ENCODE results near the gene PPP1R8.
"Not testable (repeated sequence)": the region's sequence is repeated elsewhere in the genome, so short reads cannot be mapped to it uniquely, and the experiment has no call there.

Gene PPP1R8

DNA sequence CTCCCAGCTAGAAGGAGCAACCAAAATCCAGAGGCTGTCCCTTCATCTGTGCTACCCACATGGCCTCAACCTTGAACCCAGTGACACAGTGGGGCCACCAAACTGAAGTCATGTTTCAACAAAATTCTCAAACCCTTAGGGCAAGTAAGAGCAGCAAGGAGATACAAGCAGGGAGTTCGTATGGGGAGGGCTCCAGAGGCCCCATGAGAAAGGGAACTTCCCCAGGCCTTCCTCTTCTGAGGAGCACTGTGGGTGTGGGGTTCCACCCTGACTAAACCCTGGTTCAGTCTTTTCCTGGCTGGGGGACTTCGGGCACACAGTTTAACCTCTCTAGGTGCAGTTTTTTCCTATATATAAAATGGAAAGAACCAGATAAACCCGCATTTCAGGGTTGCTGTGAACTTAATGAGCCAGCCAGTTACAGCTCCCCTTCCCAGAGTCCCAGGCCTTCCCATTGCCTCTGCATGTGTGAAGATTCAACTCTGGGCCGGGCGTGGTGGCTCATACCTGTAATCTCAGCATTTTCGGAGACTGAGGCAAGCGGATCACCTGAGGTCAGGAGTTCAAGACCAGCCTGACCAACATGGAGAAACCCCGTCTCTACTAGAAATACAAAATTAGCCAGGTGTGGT lies 33.8 kb downstream of the PPP1R8 start:
- H3K9ac ChIP-seq (ENCODE audit: insufficient read length, low read depth) = no peak overlapping the region
- H3K27me3 ChIP-seq (ENCODE audit: insufficient read depth, insufficient read length) = no peaks in the 10 kb centered on the region
- peaks cover 18% of the 10 kb centered on the region for H3K4me1 ChIP-seq (ENCODE audit: insufficient read depth, insufficient read length)
- H3K4me3 ChIP-seq (ENCODE audit: insufficient read length, low read depth) = no peak overlapping the region
- DNase-seq (ENCODE audit: low read depth, low spot score) = no peak
- no peaks in the 10 kb centered on the region for H3K9me3 ChIP-seq (ENCODE audit: insufficient read depth, low read length)
- no peak for TF ChIP-seq YY1 (IDR thresholded peaks at IDR 0.05; ENCODE audit: insufficient read depth, insufficient read length)
- no peak for TF ChIP-seq SUZ12 (IDR thresholded peaks at IDR 0.05; ENCODE audit: extremely low read depth, insufficient read depth, insufficient read length)
- no peaks in the 10 kb centered on the region for H3K36me3 ChIP-seq (ENCODE audit: insufficient read depth, insufficient read length, low read length)

DNA sequence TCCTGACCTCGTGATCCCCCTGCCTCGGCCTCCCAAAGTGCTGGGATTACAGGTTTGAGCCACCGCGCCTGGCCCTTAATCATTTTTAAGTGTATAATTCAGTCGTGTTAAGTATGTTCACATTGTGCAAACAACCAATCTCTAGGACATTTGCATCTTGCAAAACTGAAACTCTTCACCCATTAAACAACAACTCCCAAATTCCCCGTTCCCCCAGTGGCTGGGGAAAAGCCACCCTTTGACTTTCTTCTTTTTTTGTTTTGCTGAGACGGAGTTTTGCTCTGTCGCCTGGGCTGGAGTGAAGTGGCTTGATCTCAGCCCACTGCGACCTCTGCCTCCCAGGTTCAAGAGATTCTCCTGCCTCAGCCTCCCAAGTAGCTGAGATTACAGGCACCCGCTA lies 35.2 kb downstream of the PPP1R8 start:
- Histone ChIP-seq H3K4me3 (ENCODE audit: insufficient read length, low read depth) (no peak overlapping the region), H3K9ac (ENCODE audit: insufficient read length, low read depth) (no peak overlapping the region), H3K9me3 (ENCODE audit: insufficient read depth, low read length) (no peaks in the 10 kb centered on the region), H3K36me3 (ENCODE audit: insufficient read depth, insufficient read length, low read length) (no peaks in the 10 kb centered on the region), H3K4me1 (ENCODE audit: insufficient read depth, insufficient read length) (peaks cover 18% of the 10 kb centered on the region), H3K27me3 (ENCODE audit: insufficient read depth, insufficient read length) (no peaks in the 10 kb centered on the region)
- TF ChIP-seq YY1 (IDR thresholded peaks at IDR 0.05; ENCODE audit: insufficient read depth, insufficient read length) (no peak), SUZ12 (IDR thresholded peaks at IDR 0.05; ENCODE audit: extremely low read depth, insufficient read depth, insufficient read length) (no peak), ZNF274 (IDR thresholded peaks at IDR 0.05; ENCODE audit: low read depth, low read length) (no peak)
- no peak for DNase-seq (ENCODE audit: low read depth, low spot score)

DNA sequence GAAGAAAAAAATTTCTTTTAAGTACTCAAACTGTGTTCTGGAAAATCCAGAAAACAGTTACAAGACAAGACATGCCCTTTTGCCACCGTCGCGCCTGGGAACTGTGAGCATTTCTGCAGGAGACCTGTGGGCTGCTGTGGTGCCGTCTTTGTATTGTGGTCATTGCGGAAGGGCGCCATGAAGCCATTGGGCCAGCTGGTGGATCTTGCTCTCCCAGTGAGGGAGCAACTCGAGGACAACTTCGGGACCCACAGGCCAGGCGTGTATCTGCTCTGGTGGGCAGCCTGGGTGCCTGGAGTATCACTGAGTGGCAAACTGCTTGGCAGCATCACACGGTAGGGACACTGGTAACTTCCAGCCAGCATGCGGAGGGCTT lies 38.0 kb downstream of the PPP1R8 start:
- H3K36me3 ChIP-seq (ENCODE audit: insufficient read depth, insufficient read length, low read length) = no peaks in the 10 kb centered on the region
- no peak for DNase-seq (ENCODE audit: low read depth, low spot score)
- H3K4me3 ChIP-seq (ENCODE audit: insufficient read length, low read depth) = no peak overlapping the region
- peaks cover 16% of the 10 kb centered on the region for H3K4me1 ChIP-seq (ENCODE audit: insufficient read depth, insufficient read length)
- H3K9me3 ChIP-seq (ENCODE audit: insufficient read depth, low read length) = no peaks in the 10 kb centered on the region
- TF ChIP-seq YY1 (IDR thresholded peaks at IDR 0.05; ENCODE audit: insufficient read depth, insufficient read length) (no peak), ZNF274 (IDR thresholded peaks at IDR 0.05; ENCODE audit: low read depth, low read length) (no peak), SUZ12 (IDR thresholded peaks at IDR 0.05; ENCODE audit: extremely low read depth, insufficient read depth, insufficient read length) (no peak)
- H3K27me3 ChIP-seq (ENCODE audit: insufficient read depth, insufficient read length) = peaks cover 9% of the 10 kb centered on the region
- H3K9ac ChIP-seq (ENCODE audit: insufficient read length, low read depth) = no peak overlapping the region

DNA sequence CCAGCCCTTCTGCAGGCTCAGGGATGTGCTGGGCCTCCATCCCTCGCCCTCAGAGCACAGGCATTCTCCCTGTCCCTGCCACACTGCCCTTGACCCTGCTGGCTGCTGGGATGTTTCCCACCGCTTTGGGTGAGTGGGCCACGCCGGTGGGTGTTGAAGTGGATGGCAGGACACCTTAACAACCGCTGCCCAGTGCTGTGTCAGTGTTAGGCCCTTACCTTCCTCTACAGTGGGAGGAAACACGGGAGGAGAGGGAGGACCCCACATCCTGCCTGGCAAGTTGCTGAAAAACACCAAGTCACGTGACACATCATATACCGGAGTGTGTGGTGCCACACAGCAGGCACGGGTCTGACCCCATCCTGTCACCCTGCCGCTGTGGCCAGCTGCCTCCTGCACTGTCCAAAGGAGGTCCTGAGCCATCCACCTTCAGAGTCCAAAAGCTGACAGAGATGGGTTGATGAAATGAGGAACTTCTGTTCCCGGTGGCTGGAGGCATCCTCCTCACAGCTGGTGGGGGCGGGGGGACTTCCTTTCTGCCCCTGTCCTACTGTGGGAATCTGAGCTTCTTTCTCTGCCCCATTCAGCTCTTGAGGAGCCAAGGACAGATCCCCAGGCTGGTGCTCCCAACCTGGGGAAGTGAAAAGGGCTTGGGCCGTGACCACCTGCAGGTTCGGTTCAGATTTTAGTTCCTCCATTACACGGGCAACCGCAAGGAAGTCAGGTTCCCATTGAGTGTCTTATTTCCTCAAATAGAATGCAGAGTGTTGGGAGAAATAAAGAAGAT lies 38.5 kb downstream of the PPP1R8 start:
- H3K9me3 ChIP-seq (ENCODE audit: insufficient read depth, low read length) = no peaks in the 10 kb centered on the region
- no peak overlapping the region for H3K4me3 ChIP-seq (ENCODE audit: insufficient read length, low read depth)
- TF ChIP-seq YY1 (IDR thresholded peaks at IDR 0.05; ENCODE audit: insufficient read depth, insufficient read length) (no peak), ZNF274 (IDR thresholded peaks at IDR 0.05; ENCODE audit: low read depth, low read length) (no peak), SUZ12 (IDR thresholded peaks at IDR 0.05; ENCODE audit: extremely low read depth, insufficient read depth, insufficient read length) (no peak)
- H3K27me3 ChIP-seq (ENCODE audit: insufficient read depth, insufficient read length) = peaks cover 12% of the 10 kb centered on the region
- H3K9ac ChIP-seq (ENCODE audit: insufficient read length, low read depth) = no peak overlapping the region
- DNase-seq (ENCODE audit: low read depth, low spot score) = no peak
- H3K36me3 ChIP-seq (ENCODE audit: insufficient read depth, insufficient read length, low read length) = no peaks in the 10 kb centered on the region
- H3K4me1 ChIP-seq (ENCODE audit: insufficient read depth, insufficient read length) = peaks cover 16% of the 10 kb centered on the region

DNA sequence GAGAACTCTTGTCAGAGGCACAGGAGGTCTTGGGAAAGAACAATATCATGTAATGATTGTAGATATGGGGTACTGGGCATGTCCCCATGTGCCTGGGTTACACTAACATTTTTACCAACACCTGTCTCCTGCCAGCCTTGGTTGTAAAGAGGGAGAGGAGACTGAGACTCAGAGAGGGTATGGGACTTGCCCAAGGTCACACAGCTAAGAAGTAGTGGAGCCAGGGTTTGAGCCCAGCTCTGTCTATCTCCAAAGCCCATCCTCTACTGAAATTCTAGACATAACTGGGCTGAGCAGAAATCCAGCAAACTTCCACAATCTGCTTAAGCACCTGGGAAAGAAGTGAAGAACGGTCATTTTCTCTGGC lies 39.1 kb downstream of the PPP1R8 start:
- DNase-seq (ENCODE audit: low read depth, low spot score) = no peak
- Histone ChIP-seq H3K27me3 (ENCODE audit: insufficient read depth, insufficient read length) (peaks cover 12% of the 10 kb centered on the region), H3K9me3 (ENCODE audit: insufficient read depth, low read length) (no peaks in the 10 kb centered on the region), H3K4me1 (ENCODE audit: insufficient read depth, insufficient read length) (peaks cover 16% of the 10 kb centered on the region), H3K36me3 (ENCODE audit: insufficient read depth, insufficient read length, low read length) (no peaks in the 10 kb centered on the region), H3K9ac (ENCODE audit: insufficient read length, low read depth) (no peak overlapping the region), H3K4me3 (ENCODE audit: insufficient read length, low read depth) (no peak overlapping the region)
- no peak for TF ChIP-seq YY1 (IDR thresholded peaks at IDR 0.05; ENCODE audit: insufficient read depth, insufficient read length)
- TF ChIP-seq ZNF274 (IDR thresholded peaks at IDR 0.05; ENCODE audit: low read depth, low read length) = no peak
- no peak for TF ChIP-seq SUZ12 (IDR thresholded peaks at IDR 0.05; ENCODE audit: extremely low read depth, insufficient read depth, insufficient read length)

DNA sequence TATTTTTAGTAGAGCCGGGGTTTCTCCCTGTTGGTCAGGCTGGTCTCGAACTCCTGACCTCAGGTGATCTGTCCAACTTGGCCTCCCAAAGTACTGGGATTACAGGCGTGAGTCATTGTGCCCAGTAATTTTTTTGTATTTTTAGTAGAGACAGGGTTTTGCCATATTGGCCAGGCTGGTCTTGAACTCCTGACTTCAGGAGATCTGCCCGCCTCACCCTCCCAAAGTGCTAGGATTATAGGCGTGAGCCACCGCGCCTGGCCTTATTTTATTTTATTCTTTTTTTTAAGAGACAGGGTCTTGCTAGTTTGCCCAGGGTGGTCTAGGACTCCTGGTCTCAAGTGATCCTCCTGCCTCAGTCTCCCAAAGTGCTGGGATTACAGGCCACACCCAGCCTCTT lies 40.5 kb downstream of the PPP1R8 start:
- H3K9ac ChIP-seq (ENCODE audit: insufficient read length, low read depth); H3K9me3 ChIP-seq (ENCODE audit: insufficient read depth, low read length); H3K4me3 ChIP-seq (ENCODE audit: insufficient read length, low read depth); DNase-seq (ENCODE audit: low read depth, low spot score); H3K36me3 ChIP-seq (ENCODE audit: insufficient read depth, insufficient read length, low read length): not testable (repeated sequence)
- H3K27me3 ChIP-seq (ENCODE audit: insufficient read depth, insufficient read length) = peaks cover 12% of the 10 kb centered on the region
- H3K4me1 ChIP-seq (ENCODE audit: insufficient read depth, insufficient read length) = peaks cover 16% of the 10 kb centered on the region

DNA sequence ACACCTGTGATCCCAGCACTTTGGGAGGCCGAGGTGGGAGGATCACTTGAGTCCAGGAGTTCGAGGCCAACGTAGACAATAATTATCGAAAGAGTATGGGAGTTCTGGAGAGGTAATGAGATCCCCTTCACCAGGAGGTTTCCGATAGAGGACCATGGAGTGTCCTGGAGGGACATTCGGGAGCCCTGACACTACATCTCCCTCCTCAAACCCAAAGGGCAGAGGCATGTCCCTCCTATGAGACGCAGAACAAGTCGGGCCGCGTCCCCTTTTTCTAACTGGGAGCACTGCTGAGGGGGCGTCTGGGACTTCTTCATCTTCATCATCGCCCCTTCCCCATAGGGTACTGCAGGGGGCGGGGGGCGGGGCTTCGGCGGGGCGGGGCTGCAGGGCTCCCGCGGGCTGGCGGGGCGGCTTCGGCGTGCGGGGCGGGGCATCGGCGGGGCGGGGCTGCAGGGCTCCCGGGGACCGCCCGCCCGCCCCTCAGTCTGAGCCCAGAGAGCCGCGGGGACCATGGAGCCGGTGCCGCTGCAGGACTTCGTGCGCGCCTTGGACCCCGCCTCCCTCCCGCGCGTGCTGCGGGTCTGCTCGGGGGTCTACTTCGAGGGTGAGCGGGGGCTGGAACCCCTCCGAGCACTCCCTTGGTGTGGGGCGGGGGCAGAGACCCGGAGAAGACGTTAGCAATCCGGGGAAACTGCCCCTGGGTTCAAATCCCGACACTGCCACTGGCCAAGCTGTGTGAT lies 41.6 kb downstream of the PPP1R8 start, which contains the start of gene THEMIS2:
TSS of gene THEMIS2 (plus strand) at position 486 of the 743 bp plus-strand sequence. CDS start at position 514, 28 bp downstream.
- peak within 1 kb of the TSS; percentile 94 for H3K9ac ChIP-seq (ENCODE audit: insufficient read length, low read depth)
- no peak for TF ChIP-seq ZNF274 (IDR thresholded peaks at IDR 0.05; ENCODE audit: low read depth, low read length)
- TF ChIP-seq YY1 (IDR thresholded peaks at IDR 0.05; ENCODE audit: insufficient read depth, insufficient read length) = no peak
- no peak for TF ChIP-seq SUZ12 (IDR thresholded peaks at IDR 0.05; ENCODE audit: extremely low read depth, insufficient read depth, insufficient read length)
- H3K36me3 ChIP-seq (ENCODE audit: insufficient read depth, insufficient read length, low read length) = peaks cover 9% of the 10 kb centered on the region
- H3K27me3 ChIP-seq (ENCODE audit: insufficient read depth, insufficient read length) = peaks cover 12% of the 10 kb centered on the region
- H3K9me3 ChIP-seq (ENCODE audit: insufficient read depth, low read length) = no peaks in the 10 kb centered on the region
- DNase-seq (ENCODE audit: low read depth, low spot score) = peak; percentile 46
- peak within 1 kb of the TSS; percentile 84 for H3K4me3 ChIP-seq (ENCODE audit: insufficient read length, low read depth)
- H3K4me1 ChIP-seq (ENCODE audit: insufficient read depth, insufficient read length) = peaks cover 16% of the 10 kb centered on the region

Measured in NT2/D1 (cell line).